Common myeloid progenitor, CD34-positive (primary cell): ENCODE measurements around the gene NUFIP2.

Experiments used
- CTCF ChIA-PET: fragments of 350-600 bp; sonication (Branson Sonifier 250); formaldehyde crosslinking; loops from one replicate; lab custom pipeline; 2021; ENCODE audit warnings: antibody characterized with exemption; lab: Charles Lee
- POLR2A ChIA-PET: fragments of 350-600 bp; sonication (Branson Sonifier 250); formaldehyde crosslinking; loops from one replicate; lab custom pipeline; 2021; ENCODE audit warnings: antibody characterized with exemption; lab: Charles Lee
- DNase-seq, 3 donors: peaks; one replicate each; pipeline versions ENCODE4 v3.0.0 to v3.0.0-alpha.2; 2013
- H3K27ac ChIP-seq, 2 experiments: 1 replicate in 1 of 2; 2 replicates in 1 of 2; pipeline ENCODE4 v1.7.0; 2013; ENCODE audit warnings: inconsistent platforms in 2 of 2, low read length in 2 of 2, mild to moderate bottlenecking in 2 of 2, low read depth in 1 of 2, moderate library complexity in 1 of 2; ENCODE audit not compliant: severe bottlenecking in 2 of 2, insufficient read depth in 1 of 2, poor library complexity in 1 of 2
- H3K27me3 ChIP-seq, 5 experiments: replicated peaks in 2 of 5; 1 replicate in 3 of 5; 2 replicates in 2 of 5; pipeline versions ENCODE4 v1.6.1 to v1.7.0; 2013; ENCODE audit warnings: low read length in 4 of 5, mild to moderate bottlenecking in 2 of 5, moderate library complexity in 2 of 5, inconsistent platforms in 1 of 5; ENCODE audit not compliant: insufficient read depth in 5 of 5, control insufficient read depth in 4 of 5
- H3K36me3 ChIP-seq, 4 experiments: 1 replicate in 2 of 4; 2 replicates in 2 of 4; pipeline versions ENCODE4 v1.6.1 to v1.7.0; 2013; ENCODE audit warnings: low read length in 3 of 4, control low read depth in 1 of 4, mild to moderate bottlenecking in 1 of 4; ENCODE audit not compliant: control insufficient read depth in 4 of 4, insufficient read depth in 4 of 4
- H3K4me1 ChIP-seq, 4 experiments: 1 replicate in 3 of 4; 2 replicates in 1 of 4; pipeline versions ENCODE4 v1.6.1 to v1.7.1; 2013; ENCODE audit warnings: low read length in 3 of 4, mild to moderate bottlenecking in 3 of 4, control low read depth in 1 of 4, inconsistent platforms in 1 of 4, moderate library complexity in 1 of 4; ENCODE audit not compliant: control insufficient read depth in 4 of 4, insufficient read depth in 4 of 4; ENCODE audit errors: control extremely low read depth in 1 of 4
- H3K4me3 ChIP-seq, 7 experiments: 1 replicate in 4 of 7; 2 replicates in 3 of 7; pipeline versions ENCODE4 v1.5.1 to v1.7.0; 2013; ENCODE audit warnings: mild to moderate bottlenecking in 7 of 7, low read length in 6 of 7, moderate library complexity in 6 of 7, inconsistent platforms in 2 of 7, low read depth in 2 of 7, control low read depth in 1 of 7; ENCODE audit not compliant: insufficient read depth in 4 of 7, control insufficient read depth in 1 of 7; ENCODE audit errors: extremely low read depth in 1 of 7
- H3K9me3 ChIP-seq, 5 experiments: 1 replicate in 4 of 5; 2 replicates in 1 of 5; pipeline versions ENCODE4 v1.6.1 to v1.7.1; 2013; ENCODE audit warnings: low read length in 4 of 5, mild to moderate bottlenecking in 2 of 5, inconsistent platforms in 1 of 5, low read depth in 1 of 5, moderate library complexity in 1 of 5; ENCODE audit not compliant: control insufficient read depth in 4 of 5, insufficient read depth in 2 of 5; ENCODE audit errors: control extremely low read depth in 1 of 5
- WGBS: methylation state at CpG from one replicate; pipeline ENCODE4 v1.1.5; 2013; ENCODE audit not compliant: insufficient coverage; 5-methylcytosine and 5-hydroxymethylcytosine counted together

Gene NUFIP2

GRCh38 chr17:29292992-29293889, 707 bp downstream of the NUFIP2 start:
- POLR2A ChIA-PET: interaction anchor here (0.9 to 1.3 kb wide), 5 partner anchors 10 to 148 kb away, joined by 3 to 7 read pairs (median 4); partner anchors contain the start of gene TAOK1
- 0% methylated on average over 26 of the region's 54 CpGs for WGBS
- peak; percentile 40 to 73 (median 65) for DNase-seq

GRCh38 chr17:29292071-29292991, 1.6 kb downstream of the NUFIP2 start:
- 0% methylated on average over 27 of the region's 77 CpGs for WGBS
- POLR2A ChIA-PET: interaction anchor here (0.6 to 0.9 kb wide), 2 partner anchors 73 to 143 kb away, joined by 3 to 7 read pairs; no protein-coding TSS in a partner anchor

More at GRCh38 chr17:29292992-29293889, 707 bp downstream of the NUFIP2 start:
- H3K9me3 ChIP-seq: no peaks in the 10 kb centered on the region
- peak overlapping the region; percentile 91 to 100 (median 96) for H3K4me3 ChIP-seq
- peak overlapping the region; percentile 81 to 94 for H3K27ac ChIP-seq
- H3K4me1 ChIP-seq: peaks cover 12 to 42% (median 31%) of the 10 kb centered on the region in 4 experiments
- peaks cover 0 to 20% (median 5%) of the 10 kb centered on the region in 4 experiments for H3K36me3 ChIP-seq
- CTCF ChIA-PET: interaction anchor here (0.9 to 2.3 kb wide), 3 partner anchors 23 to 144 kb away, joined by 5 to 8 read pairs (median 5); no protein-coding TSS in a partner anchor
- no peaks in the 10 kb centered on the region for H3K27me3 ChIP-seq

GRCh38 chr17:29291163-29291752, 2.7 kb downstream of the NUFIP2 start:
- H3K36me3 ChIP-seq: peaks cover 7 to 37% (median 17%) of the 10 kb centered on the region in 4 experiments
- ChIA-PET POLR2A (interaction anchor here (1.3 kb wide), 1 partner anchor 13 kb away, joined by 3 read pairs; no protein-coding TSS in a partner anchor), CTCF (interaction anchor here (0.6 to 2.3 kb wide), 15 partner anchors 10 to 167 kb away, joined by 3 to 12 read pairs (median 4); no protein-coding TSS in a partner anchor)
- no peaks in the 10 kb centered on the region for H3K27me3 ChIP-seq
- peaks cover 12 to 42% (median 31%) of the 10 kb centered on the region in 4 experiments for H3K4me1 ChIP-seq
- no peaks in the 10 kb centered on the region for H3K9me3 ChIP-seq
- WGBS: no CpG with 5 or more reads among the region's 5 CpGs
- peak; percentile 73 to 86 (median 85) for DNase-seq
- H3K27ac ChIP-seq: peak overlapping the region in 1 of 2 experiments; percentile 92
- peak overlapping the region in 6 of 7 experiments; percentile 78 to 100 (median 96) for H3K4me3 ChIP-seq

More at GRCh38 chr17:29292071-29292991, 1.6 kb downstream of the NUFIP2 start:
- DNase-seq: peak; percentile 73 to 90 (median 86)
- Histone ChIP-seq H3K36me3 (peaks cover 3 to 26% (median 8%) of the 10 kb centered on the region in 4 experiments), H3K4me1 (peaks cover 12 to 42% (median 31%) of the 10 kb centered on the region in 4 experiments), H3K4me3 (peak overlapping the region; percentile 91 to 100 (median 96)), H3K9me3 (no peaks in the 10 kb centered on the region), H3K27ac (peak overlapping the region; percentile 81 to 94), H3K27me3 (no peaks in the 10 kb centered on the region)
- CTCF ChIA-PET: interaction anchor here (0.7 to 2.3 kb wide), 4 partner anchors 18 to 143 kb away, joined by 3 to 8 read pairs (median 5); no protein-coding TSS in a partner anchor

- POLR2A ChIA-PET: no interaction called here
- CTCF ChIA-PET: interaction anchor here (1.0 to 1.9 kb wide), 8 partner anchors 9 to 166 kb away, joined by 3 to 12 read pairs (median 4); no protein-coding TSS in a partner anchor
- 95% methylated on average over 8 of the region's 9 CpGs for WGBS
- H3K9me3 ChIP-seq: no peaks in the 10 kb centered on the region
- H3K27ac ChIP-seq: no peak overlapping the region
- peaks cover 9 to 49% (median 25%) of the 10 kb centered on the region in 4 experiments for H3K36me3 ChIP-seq
- no peaks in the 10 kb centered on the region for H3K27me3 ChIP-seq
- DNase-seq: no peak
- no peak overlapping the region for H3K4me3 ChIP-seq
- peaks cover 10 to 37% (median 26%) of the 10 kb centered on the region in 4 experiments for H3K4me1 ChIP-seq
These were observed 4.1 kb downstream of the NUFIP2 start for GRCh38 chr17:29289852-29290251.

GRCh38 chr17:29283961-29284360, 10.0 kb downstream of the NUFIP2 start:
- no peak for DNase-seq
- WGBS: 80% methylated on average over 2 of the region's 2 CpGs
- H3K27ac ChIP-seq: no peak overlapping the region
- H3K4me3 ChIP-seq: no peak overlapping the region
- ChIA-PET CTCF (interaction anchor here (1.3 kb wide), 1 partner anchor 27 kb away, joined by 3 read pairs; no protein-coding TSS in a partner anchor), POLR2A (interaction anchor here (1.2 kb wide), 1 partner anchor 12 kb away, joined by 5 read pairs; no protein-coding TSS in a partner anchor)
- H3K9me3 ChIP-seq: peaks cover 0 to 14% (median 2%) of the 10 kb centered on the region in 5 experiments
- no peaks in the 10 kb centered on the region for H3K27me3 ChIP-seq
- peaks cover 35 to 83% (median 64%) of the 10 kb centered on the region in 4 experiments for H3K36me3 ChIP-seq
- H3K4me1 ChIP-seq: peaks cover 0 to 6% (median 1%) of the 10 kb centered on the region in 4 experiments
